Stimulated activated CD4-positive, alpha-beta T cell treated with anti-CD3 and anti-CD28 coated beads, Interleukin-1b, Interleukin-23, amount 100 ng/mL, for 24 hours (primary cell): Measurements from ENCODE around the gene OVCA2.
A peak's percentile ranks its signal among the peaks of the same experiment; 100 is the strongest.

Source experiments
- DNase-seq, 4 experiments: peaks; one replicate each; pipeline ENCODE4 v3.0.0-alpha.2; 2020; ENCODE audit warnings: low read depth in 4 of 4, low spot score in 1 of 4

The OVCA2 gene

GRCh38 chr17:2063261-2064146 is 21.7 kb downstream of the OVCA2 start:
- no peak for DNase-seq

- no peak for DNase-seq
Measured at GRCh38 chr17:2064147-2064489, 22.3 kb downstream of the OVCA2 start.

- DNase-seq = no peak
Measured at GRCh38 chr17:2064520-2064971, 22.7 kb downstream of the OVCA2 start.

GRCh38 chr17:2064980-2065785 is 23.4 kb downstream of the OVCA2 start:
- DNase-seq = peak in 1 of 4 experiments; percentile 62

GRCh38 chr17:2065949-2066400 is 24.2 kb downstream of the OVCA2 start:
- DNase-seq = no peak

GRCh38 chr17:2067048-2067561 is 25.3 kb downstream of the OVCA2 start:
- DNase-seq = no peak

- DNase-seq = no peak
Measured at GRCh38 chr17:2067608-2068024, 25.8 kb downstream of the OVCA2 start.

GRCh38 chr17:2068031-2068518 is 26.3 kb downstream of the OVCA2 start:
- no peak for DNase-seq

GRCh38 chr17:2068519-2069051 is 26.8 kb downstream of the OVCA2 start:
- DNase-seq = no peak

- DNase-seq = peak in 1 of 4 experiments; percentile 64
Measured at GRCh38 chr17:2070241-2071023, 28.6 kb downstream of the OVCA2 start.

- no peak for DNase-seq
Measured at GRCh38 chr17:2071024-2071385, 29.2 kb downstream of the OVCA2 start.

GRCh38 chr17:2071455-2072281 is 29.8 kb downstream of the OVCA2 start:
- no peak for DNase-seq

GRCh38 chr17:2074919-2075318 is 33.1 kb downstream of the OVCA2 start:
- no peak for DNase-seq

- DNase-seq = no peak
Measured at GRCh38 chr17:2075336-2076086, 33.7 kb downstream of the OVCA2 start.

GRCh38 chr17:2076087-2076984 is 34.5 kb downstream of the OVCA2 start:
- no peak for DNase-seq

- no peak for DNase-seq
Measured at GRCh38 chr17:2077040-2077439, 35.2 kb downstream of the OVCA2 start.

- no peak for DNase-seq
Measured at GRCh38 chr17:2081564-2081963, 39.7 kb downstream of the OVCA2 start.
